H1 (cell line): ENCODE data around the gene LTA4H. TPM values are rescaled to one million over a fixed set of nuclear protein-coding genes. Genes with fewer than 3 reads are reported as not detected.

Experiments used
- ATF2 ChIP-seq: IDR thresholded peaks from 2 replicates; pipeline ENCODE4 v1.6.1; 2012; ENCODE audit warnings: low read length, inconsistent platforms
- CTCF ChIP-seq, 3 experiments: IDR thresholded peaks; 1 replicate in 2 of 3; 2 replicates in 1 of 3; pipeline versions ENCODE4 v1.5.1 to v1.6.1; 2011; ENCODE audit warnings: low read length in 3 of 3, mild to moderate bottlenecking in 3 of 3, inconsistent platforms in 2 of 3, low read depth in 1 of 3, moderate library complexity in 1 of 3; ENCODE audit not compliant: insufficient read depth in 1 of 3; ENCODE audit errors: control extremely low read depth in 1 of 3
- MAFK ChIP-seq: IDR thresholded peaks from 2 replicates; pipeline ENCODE4 v1.6.1; 2012; ENCODE audit warnings: low read depth, mild to moderate bottlenecking, improper control_type of control experiment, low read length
- SAP30 ChIP-seq: fragments of 300-600 bp; sonication (generic); IDR thresholded peaks from 2 replicates; pipeline ENCODE4 v1.7.1; 2012; ENCODE audit warnings: low read length, moderate library complexity, mild to moderate bottlenecking, inconsistent platforms; ENCODE audit not compliant: insufficient read depth, insufficient replicate concordance
- SP4 ChIP-seq: IDR thresholded peaks from 2 replicates; pipeline ENCODE4 v1.6.1; 2012; ENCODE audit warnings: low read length, inconsistent platforms
- polyA plus RNA-seq, 7 experiments: library from polyadenylated mRNA; depleted of rRNA in 3 of 7; stranded (reverse) in 5 of 7; unstranded in 2 of 7; fragments of >200 nt in 5 of 7; fragments of 200-250 nt in 2 of 7; gene quantifications; 1 replicate in 5 of 7; 2 replicates in 1 of 7; 4 replicates in 1 of 7; pipeline versions ENCODE4 v1.2.1 to v1.2.3, GENCODE V29; 2011 to 2013; ENCODE audit warnings: missing spikeins in 2 of 7, mixed read lengths in 2 of 7
- total RNA-seq: library from RNA; stranded (reverse); fragmentation: NEBNext Ultra II Directional; extraction: Animal tissue kit (Norgen Biotek cat#: 25700); gene quantifications from 2 replicates; pipeline ENCODE4 v1.2.1, GENCODE V29; 2021
- TF ChIP-seq, protein P1 (sequence below): fragments of 300-600 bp; sonication (generic); IDR thresholded peaks from 2 replicates; pipeline ENCODE4 v1.7.1; 2012; ENCODE audit warnings: low read length, moderate library complexity, mild to moderate bottlenecking, inconsistent platforms; ENCODE audit not compliant: insufficient replicate concordance

LTA4H gene
- total and polyA plus RNA-seq, 2 of the 8 experiments (the other 6 are each of a cell fraction or from before 2014, with no cell fraction given): 106 to 167 TPM

- TF ChIP-seq, protein P1, sequence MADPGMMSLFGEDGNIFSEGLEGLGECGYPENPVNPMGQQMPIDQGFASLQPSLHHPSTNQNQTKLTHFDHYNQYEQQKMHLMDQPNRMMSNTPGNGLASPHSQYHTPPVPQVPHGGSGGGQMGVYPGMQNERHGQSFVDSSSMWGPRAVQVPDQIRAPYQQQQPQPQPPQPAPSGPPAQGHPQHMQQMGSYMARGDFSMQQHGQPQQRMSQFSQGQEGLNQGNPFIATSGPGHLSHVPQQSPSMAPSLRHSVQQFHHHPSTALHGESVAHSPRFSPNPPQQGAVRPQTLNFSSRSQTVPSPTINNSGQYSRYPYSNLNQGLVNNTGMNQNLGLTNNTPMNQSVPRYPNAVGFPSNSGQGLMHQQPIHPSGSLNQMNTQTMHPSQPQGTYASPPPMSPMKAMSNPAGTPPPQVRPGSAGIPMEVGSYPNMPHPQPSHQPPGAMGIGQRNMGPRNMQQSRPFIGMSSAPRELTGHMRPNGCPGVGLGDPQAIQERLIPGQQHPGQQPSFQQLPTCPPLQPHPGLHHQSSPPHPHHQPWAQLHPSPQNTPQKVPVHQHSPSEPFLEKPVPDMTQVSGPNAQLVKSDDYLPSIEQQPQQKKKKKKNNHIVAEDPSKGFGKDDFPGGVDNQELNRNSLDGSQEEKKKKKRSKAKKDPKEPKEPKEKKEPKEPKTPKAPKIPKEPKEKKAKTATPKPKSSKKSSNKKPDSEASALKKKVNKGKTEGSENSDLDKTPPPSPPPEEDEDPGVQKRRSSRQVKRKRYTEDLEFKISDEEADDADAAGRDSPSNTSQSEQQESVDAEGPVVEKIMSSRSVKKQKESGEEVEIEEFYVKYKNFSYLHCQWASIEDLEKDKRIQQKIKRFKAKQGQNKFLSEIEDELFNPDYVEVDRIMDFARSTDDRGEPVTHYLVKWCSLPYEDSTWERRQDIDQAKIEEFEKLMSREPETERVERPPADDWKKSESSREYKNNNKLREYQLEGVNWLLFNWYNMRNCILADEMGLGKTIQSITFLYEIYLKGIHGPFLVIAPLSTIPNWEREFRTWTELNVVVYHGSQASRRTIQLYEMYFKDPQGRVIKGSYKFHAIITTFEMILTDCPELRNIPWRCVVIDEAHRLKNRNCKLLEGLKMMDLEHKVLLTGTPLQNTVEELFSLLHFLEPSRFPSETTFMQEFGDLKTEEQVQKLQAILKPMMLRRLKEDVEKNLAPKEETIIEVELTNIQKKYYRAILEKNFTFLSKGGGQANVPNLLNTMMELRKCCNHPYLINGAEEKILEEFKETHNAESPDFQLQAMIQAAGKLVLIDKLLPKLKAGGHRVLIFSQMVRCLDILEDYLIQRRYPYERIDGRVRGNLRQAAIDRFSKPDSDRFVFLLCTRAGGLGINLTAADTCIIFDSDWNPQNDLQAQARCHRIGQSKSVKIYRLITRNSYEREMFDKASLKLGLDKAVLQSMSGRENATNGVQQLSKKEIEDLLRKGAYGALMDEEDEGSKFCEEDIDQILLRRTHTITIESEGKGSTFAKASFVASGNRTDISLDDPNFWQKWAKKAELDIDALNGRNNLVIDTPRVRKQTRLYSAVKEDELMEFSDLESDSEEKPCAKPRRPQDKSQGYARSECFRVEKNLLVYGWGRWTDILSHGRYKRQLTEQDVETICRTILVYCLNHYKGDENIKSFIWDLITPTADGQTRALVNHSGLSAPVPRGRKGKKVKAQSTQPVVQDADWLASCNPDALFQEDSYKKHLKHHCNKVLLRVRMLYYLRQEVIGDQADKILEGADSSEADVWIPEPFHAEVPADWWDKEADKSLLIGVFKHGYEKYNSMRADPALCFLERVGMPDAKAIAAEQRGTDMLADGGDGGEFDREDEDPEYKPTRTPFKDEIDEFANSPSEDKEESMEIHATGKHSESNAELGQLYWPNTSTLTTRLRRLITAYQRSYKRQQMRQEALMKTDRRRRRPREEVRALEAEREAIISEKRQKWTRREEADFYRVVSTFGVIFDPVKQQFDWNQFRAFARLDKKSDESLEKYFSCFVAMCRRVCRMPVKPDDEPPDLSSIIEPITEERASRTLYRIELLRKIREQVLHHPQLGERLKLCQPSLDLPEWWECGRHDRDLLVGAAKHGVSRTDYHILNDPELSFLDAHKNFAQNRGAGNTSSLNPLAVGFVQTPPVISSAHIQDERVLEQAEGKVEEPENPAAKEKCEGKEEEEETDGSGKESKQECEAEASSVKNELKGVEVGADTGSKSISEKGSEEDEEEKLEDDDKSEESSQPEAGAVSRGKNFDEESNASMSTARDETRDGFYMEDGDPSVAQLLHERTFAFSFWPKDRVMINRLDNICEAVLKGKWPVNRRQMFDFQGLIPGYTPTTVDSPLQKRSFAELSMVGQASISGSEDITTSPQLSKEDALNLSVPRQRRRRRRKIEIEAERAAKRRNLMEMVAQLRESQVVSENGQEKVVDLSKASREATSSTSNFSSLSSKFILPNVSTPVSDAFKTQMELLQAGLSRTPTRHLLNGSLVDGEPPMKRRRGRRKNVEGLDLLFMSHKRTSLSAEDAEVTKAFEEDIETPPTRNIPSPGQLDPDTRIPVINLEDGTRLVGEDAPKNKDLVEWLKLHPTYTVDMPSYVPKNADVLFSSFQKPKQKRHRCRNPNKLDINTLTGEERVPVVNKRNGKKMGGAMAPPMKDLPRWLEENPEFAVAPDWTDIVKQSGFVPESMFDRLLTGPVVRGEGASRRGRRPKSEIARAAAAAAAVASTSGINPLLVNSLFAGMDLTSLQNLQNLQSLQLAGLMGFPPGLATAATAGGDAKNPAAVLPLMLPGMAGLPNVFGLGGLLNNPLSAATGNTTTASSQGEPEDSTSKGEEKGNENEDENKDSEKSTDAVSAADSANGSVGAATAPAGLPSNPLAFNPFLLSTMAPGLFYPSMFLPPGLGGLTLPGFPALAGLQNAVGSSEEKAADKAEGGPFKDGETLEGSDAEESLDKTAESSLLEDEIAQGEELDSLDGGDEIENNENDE: no peak
- no peak for TF ChIP-seq SP4
- TF ChIP-seq CTCF (IDR thresholded peaks at IDR 0.05; ENCODE audit: control extremely low read depth in 1 of 3, insufficient read depth in 1 of 3, low read depth in 1 of 3, low read length in 3 of 3): no peak
- TF ChIP-seq ATF2: no peak
- no peak for TF ChIP-seq SAP30
- TF ChIP-seq MAFK: no peak
Measured at GRCh38 chr12:95996034-95996658, 39.2 kb downstream of the LTA4H start, which contains the start of gene HAL (continued).
